Stomach (tissue), 4 donors: ENCODE measurements around the gene CABLES2.

Experiments
- CTCF ChIP-seq, 7 experiments: fragments of 450-650 bp in 4 of 7; fragments of 200-600 bp in 3 of 7; sonication (generic) in 3 of 7; IDR thresholded peaks; one replicate each; pipeline ENCODE4 v1.5.1; 2016 to 2019; ENCODE audit warnings: antibody characterized with exemption in 7 of 7, control low read depth in 2 of 7, mild to moderate bottlenecking in 1 of 7
- EP300 ChIP-seq: sonication (generic); formaldehyde crosslinking; IDR thresholded peaks from one replicate; pipeline ENCODE4 v1.6.1; 2017; ENCODE audit warnings: antibody characterized with exemption
- POLR2AphosphoS5 ChIP-seq, 3 donors: sonication (generic); formaldehyde crosslinking; IDR thresholded peaks; one replicate each; pipeline ENCODE4 v1.6.1; 2016; ENCODE audit warnings: antibody characterized with exemption in 3 of 3

- no peak for TF ChIP-seq CTCF (IDR thresholded peaks at IDR 0.05)
- no peak for TF ChIP-seq EP300
- no peak for TF ChIP-seq POLR2AphosphoS5 (IDR thresholded peaks at IDR 0.05)
Observed at GRCh38 chr20:62408055-62408454, 970 bp upstream of the CABLES2 start.
